GM19455 (cell line): Measurements from ENCODE around the gene MLLT10.
"Not testable (repeated sequence)": the region's sequence is repeated elsewhere in the genome, so short reads cannot be mapped to it uniquely, and the experiment has no call there.

Experiments used
- ATAC-seq: cut with Tn5 transposase; IDR thresholded peaks from one replicate; pipeline ENCODE4 v1.9.1; 2021; ENCODE audit not compliant: unreplicated experiment

Gene MLLT10

DNA sequence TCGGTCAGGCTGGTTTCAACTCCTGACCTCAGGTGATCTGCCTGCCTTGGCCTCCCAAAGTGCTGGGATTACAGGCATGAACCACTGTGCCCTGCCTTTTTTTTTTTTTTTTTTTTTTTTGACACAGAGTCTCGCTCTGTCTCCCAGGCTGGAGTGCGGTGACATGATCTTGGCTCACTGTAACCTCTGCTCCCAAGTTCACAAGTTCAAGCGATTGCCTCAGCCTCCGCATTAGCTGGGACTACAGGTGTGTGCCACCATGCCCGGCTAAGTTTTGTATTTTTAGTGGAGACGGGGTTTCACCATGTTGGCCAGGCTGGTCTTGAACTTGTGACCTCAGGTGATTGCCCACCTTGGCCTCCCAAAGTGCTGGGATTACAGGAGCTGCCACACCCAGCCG is 94.6 kb downstream of the MLLT10 start:
- not testable (repeated sequence) for ATAC-seq

- no peak for ATAC-seq
These were observed 100.8 kb downstream of the MLLT10 start for GRCh38 chr10:21634599-21635365.

DNA sequence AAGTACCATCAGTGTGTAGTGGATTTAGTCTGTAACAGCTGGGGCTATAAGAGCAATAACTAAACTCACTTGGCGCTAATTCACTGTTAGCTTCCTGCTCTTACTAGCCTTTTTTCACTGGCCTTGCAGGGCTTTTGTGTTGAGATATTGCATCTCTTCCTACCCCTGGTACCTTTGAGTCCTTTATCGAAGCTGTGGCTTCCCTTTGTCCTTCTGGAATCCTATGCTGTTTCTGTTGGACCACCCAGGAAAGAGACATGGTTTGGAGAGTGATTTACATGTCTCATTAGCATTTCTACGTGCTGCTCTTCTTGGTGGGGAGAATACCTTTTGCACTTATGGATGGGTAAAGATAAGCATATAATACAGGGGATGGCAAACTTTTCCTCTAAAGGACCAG is 103.8 kb downstream of the MLLT10 start:
- ATAC-seq, result no peak

GRCh38 chr10:21638681-21639080 is 104.6 kb downstream of the MLLT10 start:
- no peak for ATAC-seq

GRCh38 chr10:21648040-21648439 is 114.0 kb downstream of the MLLT10 start:
- no peak for ATAC-seq

- ATAC-seq, result no peak
These were observed 115.4 kb downstream of the MLLT10 start for GRCh38 chr10:21649454-21649872.

- no peak for ATAC-seq
These were observed 116.3 kb downstream of the MLLT10 start for GRCh38 chr10:21650353-21650752.

- no peak for ATAC-seq
These were observed 121.2 kb downstream of the MLLT10 start for GRCh38 chr10:21655236-21655635.

DNA sequence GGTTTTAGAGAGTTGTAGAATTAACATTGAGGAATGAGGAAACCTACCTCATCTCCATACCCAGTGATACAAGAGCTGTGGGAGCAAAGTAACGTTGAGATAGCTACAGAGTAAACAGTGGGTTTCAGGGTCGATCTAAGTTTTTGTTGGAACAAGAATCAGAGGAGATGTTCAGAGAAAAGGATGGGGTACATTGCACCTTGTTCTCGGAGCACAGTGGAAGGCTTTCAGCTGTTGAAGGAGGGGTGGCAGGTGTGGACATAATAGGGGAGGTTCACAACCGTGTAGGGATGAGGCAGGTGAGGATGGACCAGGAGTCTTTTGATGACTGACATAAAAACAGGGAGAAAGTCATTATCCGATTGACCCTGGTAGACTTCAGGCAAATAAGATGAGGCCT is 121.7 kb downstream of the MLLT10 start:
- no peak for ATAC-seq

DNA sequence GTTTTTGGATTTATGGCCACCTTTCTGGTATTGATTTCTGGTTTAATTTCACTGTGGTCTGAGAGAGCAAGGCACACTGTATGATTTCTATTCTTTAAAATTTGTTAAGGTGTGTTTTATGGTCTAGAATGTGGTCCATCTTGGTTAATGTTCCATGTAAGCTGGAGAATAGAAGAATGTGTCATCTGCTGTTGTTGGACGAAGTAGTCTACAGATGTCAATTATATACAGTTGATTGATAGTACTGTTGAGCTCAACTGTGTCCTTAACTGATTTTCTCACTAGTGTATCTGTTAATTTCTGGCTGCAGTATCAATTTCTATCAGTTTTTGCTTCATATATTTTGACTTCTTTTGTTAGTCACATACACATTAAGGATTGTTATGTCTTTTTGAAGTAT is 127.1 kb downstream of the MLLT10 start:
- no peak for ATAC-seq

- ATAC-seq, result no peak
These were observed 127.9 kb downstream of the MLLT10 start for GRCh38 chr10:21661935-21662334.

DNA sequence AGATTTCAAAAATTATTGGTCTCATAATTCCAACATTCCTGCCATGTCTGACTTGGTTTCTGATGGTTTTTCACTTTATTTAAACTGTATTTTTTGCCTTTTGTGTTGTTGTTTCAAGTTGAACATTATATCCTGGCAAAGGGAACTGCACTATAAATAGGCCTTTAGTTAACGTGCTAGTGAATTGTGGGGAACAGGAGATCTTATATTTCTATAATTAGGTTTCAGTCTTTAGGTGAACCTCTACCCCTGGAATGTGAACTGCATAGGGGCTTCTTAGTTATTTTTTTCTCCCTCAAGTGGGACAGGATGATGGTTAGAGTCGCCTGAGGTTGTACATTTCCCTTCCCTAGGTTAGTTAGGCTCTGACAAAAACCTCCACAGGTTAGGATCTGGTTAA is 128.6 kb downstream of the MLLT10 start:
- no peak for ATAC-seq

GRCh38 chr10:21668831-21669230 is 134.8 kb downstream of the MLLT10 start:
- ATAC-seq, result no peak

DNA sequence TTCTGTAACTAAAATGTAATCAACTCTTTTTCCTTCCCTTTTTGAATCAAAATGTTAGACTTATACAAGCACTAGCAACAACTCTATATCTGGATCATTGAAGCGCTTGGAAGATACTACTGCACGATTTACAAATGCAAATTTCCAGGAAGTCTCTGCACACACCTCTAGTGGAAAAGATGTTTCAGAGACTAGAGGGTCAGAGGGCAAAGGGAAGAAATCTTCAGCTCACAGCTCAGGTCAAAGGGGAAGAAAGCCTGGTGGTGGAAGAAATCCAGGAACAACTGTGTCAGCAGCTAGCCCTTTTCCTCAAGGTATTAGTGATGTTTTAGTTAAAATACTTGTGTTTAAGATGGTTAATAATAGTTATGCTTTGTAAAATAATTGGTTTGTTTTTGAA is 136.4 kb downstream of the MLLT10 start:
- ATAC-seq, result no peak

GRCh38 chr10:21673668-21674067 is 139.6 kb downstream of the MLLT10 start:
- no peak for ATAC-seq

DNA sequence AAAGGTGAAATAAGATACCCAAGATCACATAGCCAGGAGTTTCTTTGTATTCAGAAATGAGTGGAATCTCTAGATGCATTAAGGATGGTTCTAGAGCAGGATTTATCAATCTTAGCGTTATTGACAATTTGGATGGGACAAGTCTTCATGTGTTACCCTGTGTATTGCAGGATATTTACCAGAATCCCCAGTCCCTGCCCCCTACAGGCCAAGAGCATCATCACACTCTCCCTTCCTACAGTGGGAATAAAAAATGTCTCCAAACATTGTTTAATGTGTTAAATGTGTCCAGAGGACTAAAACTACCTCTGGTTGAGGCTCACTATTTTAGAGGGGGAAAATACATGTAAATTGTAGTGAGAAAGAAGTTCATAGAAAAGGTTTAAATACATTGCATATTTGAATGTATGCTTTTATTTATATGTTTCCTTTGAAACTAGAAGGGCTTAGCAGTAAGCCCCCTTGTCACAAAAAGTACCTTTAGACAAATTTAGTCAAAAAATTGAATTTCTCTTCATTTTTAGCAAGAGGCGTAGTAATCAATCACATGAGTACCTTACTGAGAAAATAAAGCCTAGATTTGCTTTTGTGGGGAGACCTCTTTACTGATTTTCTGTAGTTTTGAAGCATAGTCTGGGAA is 141.2 kb downstream of the MLLT10 start:
- ATAC-seq, result no peak

GRCh38 chr10:21677551-21677950 is 143.5 kb downstream of the MLLT10 start:
- no peak for ATAC-seq

GRCh38 chr10:21681156-21681555 is 147.1 kb downstream of the MLLT10 start:
- ATAC-seq, result no peak

- ATAC-seq, result no peak
These were observed 153.4 kb downstream of the MLLT10 start for GRCh38 chr10:21687266-21688008.

DNA sequence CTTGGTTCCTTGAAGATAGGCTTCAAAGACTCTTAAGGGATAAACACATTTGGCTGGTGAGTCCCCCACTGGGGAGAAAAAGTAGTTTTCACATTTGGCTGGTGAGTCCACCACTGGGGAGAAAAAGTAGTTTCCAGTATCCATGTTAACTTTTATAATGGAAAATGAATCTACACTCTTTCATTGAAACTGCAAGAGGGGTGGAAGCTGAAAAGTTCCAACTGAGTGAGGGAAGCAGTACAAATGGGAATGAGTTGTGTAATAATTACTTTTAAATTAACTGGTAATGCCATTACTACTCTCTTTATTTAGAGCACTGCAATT is 153.9 kb downstream of the MLLT10 start:
- no peak for ATAC-seq

GRCh38 chr10:21688870-21689269 is 154.8 kb downstream of the MLLT10 start:
- no peak for ATAC-seq

DNA sequence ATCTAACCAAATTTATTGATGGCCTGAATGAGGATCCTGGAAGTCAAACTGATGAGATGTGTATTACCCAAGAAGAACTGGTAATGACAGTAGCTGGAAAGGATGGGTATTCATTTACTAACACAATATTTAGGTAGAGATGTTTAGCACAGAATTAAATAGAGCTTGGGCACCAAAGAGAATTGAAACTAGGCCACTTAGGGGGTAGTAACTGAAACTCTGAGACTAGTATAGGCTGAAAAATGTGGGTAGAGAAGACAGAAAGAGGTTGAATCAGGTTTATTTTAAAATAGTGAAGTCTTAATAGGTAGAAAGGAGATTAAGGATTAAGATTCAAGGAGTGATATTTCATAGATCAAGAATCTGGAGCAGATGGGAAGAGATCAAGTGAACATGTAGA is 155.8 kb downstream of the MLLT10 start:
- no peak for ATAC-seq
